Effector memory CD4-positive, alpha-beta T cell (primary cell): Measurements from ENCODE around the gene WDR70.
"Not testable (repeated sequence)": the region's sequence is repeated elsewhere in the genome, so short reads cannot be mapped to it uniquely, and the experiment has no call there.

Experiments
- DNase-seq, 3 donors: peaks; one replicate each; pipeline ENCODE4 v3.0.0-alpha.2; 2020
- H3K27ac ChIP-seq: 2 replicates; pipeline ENCODE4 v1.7.0; 2013; ENCODE audit warnings: mild to moderate bottlenecking, low read length, moderate library complexity; ENCODE audit not compliant: insufficient read depth, poor library complexity, severe bottlenecking
- H3K27me3 ChIP-seq: replicated peaks from 2 replicates; pipeline ENCODE4 v1.7.0; 2013; ENCODE audit warnings: mild to moderate bottlenecking, low read length; ENCODE audit not compliant: insufficient read depth, control insufficient read depth, poor library complexity, severe bottlenecking
- H3K36me3 ChIP-seq: 2 replicates; pipeline ENCODE4 v1.7.0; 2013; ENCODE audit warnings: mild to moderate bottlenecking, low read length, moderate library complexity; ENCODE audit not compliant: control insufficient read depth, insufficient read depth
- H3K4me1 ChIP-seq: 2 replicates; pipeline ENCODE4 v1.7.0; 2013; ENCODE audit warnings: low read length, mild to moderate bottlenecking; ENCODE audit not compliant: control insufficient read depth, insufficient read depth, poor library complexity, severe bottlenecking
- H3K4me3 ChIP-seq: 2 replicates; pipeline ENCODE4 v1.7.0; 2013; ENCODE audit warnings: low read length, low read depth, mild to moderate bottlenecking; ENCODE audit not compliant: insufficient read depth, poor library complexity, severe bottlenecking
- H3K9me3 ChIP-seq: 2 replicates; pipeline ENCODE4 v1.7.0; 2013; ENCODE audit warnings: mild to moderate bottlenecking, low read length, moderate library complexity; ENCODE audit not compliant: control insufficient read depth
- total RNA-seq, 3 donors: gene quantifications; one replicate each; lab custom pipeline; 2026; lab: John Stamatoyannopoulos, UW

The WDR70 gene
- total RNA-seq = 28.5 to 39.5 (median 29.6) reads per million in 3 donors

GRCh38 chr5:37379100-37379628 lies at the start of gene WDR70:
WDR70 (plus strand) TSS chr5:37379318; CDS start chr5:37379368, 50 bp downstream.
- not testable (repeated sequence) for H3K36me3 ChIP-seq, H3K27me3 ChIP-seq, H3K9me3 ChIP-seq, H3K4me1 ChIP-seq
- Histone ChIP-seq H3K4me3 (peak within 1 kb of the TSS; percentile 76), H3K27ac (peak within 1 kb of the TSS; percentile 66)
- DNase-seq = peak; percentile 61 to 64 (median 64)

- not testable (repeated sequence) for DNase-seq, H3K9me3 ChIP-seq, H3K4me1 ChIP-seq, H3K27ac ChIP-seq, H3K27me3 ChIP-seq, H3K4me3 ChIP-seq
- H3K36me3 ChIP-seq = peaks cover 42% of the 10 kb centered on the region
These were observed 44.4 kb upstream of the WDR70 start for GRCh38 chr5:37334754-37335153.

- not testable (repeated sequence) for H3K27ac ChIP-seq, H3K27me3 ChIP-seq, H3K9me3 ChIP-seq, DNase-seq, H3K4me1 ChIP-seq, H3K4me3 ChIP-seq
- peaks cover 57% of the 10 kb centered on the region for H3K36me3 ChIP-seq
These were observed 36.4 kb upstream of the WDR70 start for GRCh38 chr5:37342741-37343140.

- Histone ChIP-seq H3K27ac (no peak overlapping the region), H3K4me1 (no peaks in the 10 kb centered on the region), H3K9me3 (no peaks in the 10 kb centered on the region), H3K4me3 (no peak overlapping the region), H3K36me3 (peaks cover 30% of the 10 kb centered on the region), H3K27me3 (no peaks in the 10 kb centered on the region)
- DNase-seq = no peak
These were observed 24.0 kb upstream of the WDR70 start for GRCh38 chr5:37355161-37355560.

- H3K4me1 ChIP-seq = peaks cover 7% of the 10 kb centered on the region
- no peak for DNase-seq
These were observed 8.6 kb upstream of the WDR70 start for GRCh38 chr5:37370550-37370863.

GRCh38 chr5:37370864-37371726 lies 8.0 kb upstream of the WDR70 start, which contains the start of gene NUP155:
NUP155 (minus strand) TSS chr5:37371106; CDS start chr5:37370977, 129 bp downstream.
- peak within 1 kb of the TSS; percentile 73 for H3K4me3 ChIP-seq

More at GRCh38 chr5:37370550-37370863, 8.6 kb upstream of the WDR70 start:
- peak overlapping the region; percentile 80 for H3K27ac ChIP-seq
- H3K4me3 ChIP-seq = peak overlapping the region; percentile 73
- no peaks in the 10 kb centered on the region for H3K27me3 ChIP-seq
- H3K9me3 ChIP-seq = no peaks in the 10 kb centered on the region
- no peaks in the 10 kb centered on the region for H3K36me3 ChIP-seq

GRCh38 chr5:37375091-37375490 lies 4.0 kb upstream of the WDR70 start:
- Histone ChIP-seq H3K4me3 (no peak overlapping the region), H3K4me1 (peaks cover 1% of the 10 kb centered on the region), H3K9me3 (no peaks in the 10 kb centered on the region), H3K27me3 (no peaks in the 10 kb centered on the region), H3K27ac (no peak overlapping the region), H3K36me3 (no peaks in the 10 kb centered on the region)
- DNase-seq = no peak

More at GRCh38 chr5:37370864-37371726, 8.0 kb upstream of the WDR70 start, which contains the start of gene NUP155:
- peak; percentile 74 to 84 (median 80) for DNase-seq
- Histone ChIP-seq H3K4me1 (peaks cover 7% of the 10 kb centered on the region), H3K36me3 (no peaks in the 10 kb centered on the region), H3K27ac (peak within 1 kb of the TSS; percentile 80), H3K9me3 (no peaks in the 10 kb centered on the region), H3K27me3 (no peaks in the 10 kb centered on the region)

GRCh38 chr5:37378066-37378465 lies 1.1 kb upstream of the WDR70 start:
- not testable (repeated sequence) for H3K27me3 ChIP-seq, H3K9me3 ChIP-seq, H3K27ac ChIP-seq, DNase-seq, H3K36me3 ChIP-seq, H3K4me3 ChIP-seq, H3K4me1 ChIP-seq

- Histone ChIP-seq H3K9me3 (no peaks in the 10 kb centered on the region), H3K27ac (no peak overlapping the region), H3K4me3 (no peak overlapping the region), H3K4me1 (no peaks in the 10 kb centered on the region), H3K27me3 (no peaks in the 10 kb centered on the region), H3K36me3 (peaks cover 22% of the 10 kb centered on the region)
- no peak for DNase-seq
These were observed 12.5 kb downstream of the WDR70 start for GRCh38 chr5:37391591-37391990.

- Histone ChIP-seq H3K9me3 (no peaks in the 10 kb centered on the region), H3K4me1 (no peaks in the 10 kb centered on the region), H3K4me3 (no peak overlapping the region), H3K36me3 (peaks cover 36% of the 10 kb centered on the region), H3K27ac (no peak overlapping the region), H3K27me3 (no peaks in the 10 kb centered on the region)
- DNase-seq = no peak
These were observed 17.2 kb downstream of the WDR70 start for GRCh38 chr5:37396352-37396751.
